Activated CD4-positive, alpha-beta T cell treated with anti-CD3 and anti-CD28 coated beads, Interleukin-2, amount 50 U/mL, for 1 hour (primary cell): ENCODE data around the gene ATG16L1.

Experiments
- DNase-seq: peaks from one replicate; pipeline ENCODE4 v3.0.0-alpha.2; 2020

ATG16L1 gene

GRCh38 chr2:233261819-233262555, 10.5 kb downstream of the ATG16L1 start:
- no peak for DNase-seq

GRCh38 chr2:233262562-233262961, 11.1 kb downstream of the ATG16L1 start:
- DNase-seq = no peak

- DNase-seq = no peak
Measured at GRCh38 chr2:233263045-233263570, 11.6 kb downstream of the ATG16L1 start.

- no peak for DNase-seq
Measured at GRCh38 chr2:233264667-233265066, 13.2 kb downstream of the ATG16L1 start.

GRCh38 chr2:233265899-233266431, 14.5 kb downstream of the ATG16L1 start:
- no peak for DNase-seq

DNA sequence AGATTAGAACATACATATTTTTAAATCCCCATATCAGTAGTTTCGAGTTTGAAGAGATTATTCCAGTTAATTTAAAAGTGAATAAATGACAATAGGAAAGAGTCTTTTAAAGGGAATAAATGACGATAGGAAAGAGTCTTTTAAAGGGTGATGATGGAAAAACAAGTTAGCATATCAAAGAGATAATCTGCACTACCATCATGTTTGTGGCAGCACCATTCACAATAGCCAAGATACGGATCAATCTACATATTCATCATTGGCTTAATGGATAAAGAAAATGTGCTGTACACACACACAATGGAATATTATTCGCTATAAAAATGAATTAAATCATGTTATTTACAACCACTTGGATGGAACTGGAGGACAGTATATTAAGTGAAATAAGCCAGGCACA, 15.0 kb downstream of the ATG16L1 start:
- no peak for DNase-seq

- peak; percentile 67 for DNase-seq
Measured at GRCh38 chr2:233267516-233268245, 16.2 kb downstream of the ATG16L1 start.

GRCh38 chr2:233270366-233270765, 18.9 kb downstream of the ATG16L1 start:
- DNase-seq = no peak

DNA sequence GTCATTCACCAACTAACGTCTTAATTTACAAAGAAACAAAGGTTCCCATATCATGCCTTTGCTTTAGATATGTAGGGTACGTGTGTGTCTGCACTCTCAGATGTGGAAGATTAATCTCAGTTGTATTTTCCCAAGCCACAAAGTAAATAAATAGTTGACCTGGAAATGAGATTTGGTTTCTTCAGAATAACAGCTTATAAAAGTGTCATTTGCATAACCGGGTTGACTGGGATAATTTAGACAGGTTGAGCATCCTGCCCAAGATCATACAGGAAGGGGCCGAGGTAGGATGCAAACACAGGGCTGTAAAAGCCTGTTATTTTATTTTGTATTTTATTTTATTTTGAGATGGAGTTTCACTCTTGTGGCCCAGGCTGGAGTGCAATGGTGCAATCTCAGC, 19.5 kb downstream of the ATG16L1 start:
- no peak for DNase-seq

DNA sequence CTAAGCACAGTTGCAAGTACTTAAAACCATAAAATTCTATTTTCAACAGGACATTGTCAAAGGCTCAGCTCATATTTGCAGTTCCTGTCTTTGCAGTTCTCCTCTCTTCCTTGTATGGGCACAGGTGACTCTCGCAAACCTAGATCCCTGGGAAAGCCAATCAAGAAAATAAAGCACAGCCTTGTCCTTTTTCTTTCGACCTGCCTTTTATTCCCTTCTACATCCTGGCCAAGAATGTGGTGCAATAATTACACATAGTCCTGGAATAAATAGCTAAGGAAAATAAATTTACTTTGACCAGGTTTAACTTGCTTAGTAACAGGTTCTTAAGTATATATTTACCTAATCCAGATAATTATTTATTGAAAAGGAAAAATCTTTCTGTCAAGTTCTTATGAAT, 20.2 kb downstream of the ATG16L1 start:
- no peak for DNase-seq

DNA sequence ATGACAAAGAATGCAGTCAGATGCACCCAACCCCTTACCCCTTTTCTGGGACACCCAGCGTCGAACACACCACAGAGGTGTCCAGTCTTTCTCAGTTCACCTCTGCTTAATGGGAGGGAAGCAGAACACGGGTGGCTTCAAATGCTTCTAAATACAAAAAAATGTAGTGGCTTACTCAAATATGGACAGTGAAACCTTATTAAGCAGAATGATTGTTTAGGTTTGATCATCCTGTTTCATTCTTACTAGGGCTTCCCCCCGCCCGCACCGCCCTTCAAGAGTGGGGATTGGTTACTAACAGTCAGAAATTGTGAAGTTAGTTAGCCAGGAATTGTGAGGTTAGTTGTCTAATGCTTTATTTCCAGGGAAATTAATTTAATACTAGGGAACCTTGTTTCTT, 21.6 kb downstream of the ATG16L1 start:
- no peak for DNase-seq

DNA sequence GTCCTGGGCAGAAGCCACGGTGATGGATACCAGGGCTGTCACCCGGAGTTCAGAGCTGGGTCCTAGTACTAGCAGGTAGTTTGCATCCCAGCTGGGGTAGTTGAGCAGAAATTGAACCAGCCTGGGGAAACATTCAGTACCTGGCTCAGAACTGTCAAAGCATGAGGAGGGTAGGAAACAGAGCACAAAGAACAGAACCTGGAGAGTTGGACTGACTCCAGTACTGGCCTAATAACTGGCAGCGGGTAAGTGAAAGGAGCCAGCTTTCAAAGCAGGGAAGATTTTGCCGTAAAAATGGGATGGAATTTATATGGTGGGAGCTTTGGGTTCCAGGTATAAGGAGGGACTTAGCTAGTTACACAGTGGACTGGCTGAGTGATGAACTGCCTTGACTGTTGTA, 23.8 kb downstream of the ATG16L1 start:
- no peak for DNase-seq

DNA sequence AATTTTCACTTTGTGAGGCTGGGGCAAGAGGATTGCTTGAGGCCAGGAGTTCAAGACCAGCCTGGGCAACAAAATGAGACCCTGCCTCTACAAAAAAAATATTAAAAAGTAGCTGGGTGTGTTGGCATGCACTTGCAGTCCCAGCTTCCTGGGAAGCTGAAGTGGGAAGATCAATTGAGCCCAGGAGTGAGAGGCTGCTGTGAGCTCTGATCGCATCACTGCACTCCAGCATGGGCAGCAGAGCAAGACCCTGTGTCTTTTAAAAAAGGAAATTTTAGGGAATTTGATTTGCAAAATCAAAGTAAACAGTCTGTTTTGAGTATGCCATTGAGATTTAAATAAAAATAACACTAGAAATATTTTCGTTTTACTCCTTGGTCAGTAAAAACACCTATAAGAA, 27.4 kb downstream of the ATG16L1 start:
- DNase-seq = no peak

DNA sequence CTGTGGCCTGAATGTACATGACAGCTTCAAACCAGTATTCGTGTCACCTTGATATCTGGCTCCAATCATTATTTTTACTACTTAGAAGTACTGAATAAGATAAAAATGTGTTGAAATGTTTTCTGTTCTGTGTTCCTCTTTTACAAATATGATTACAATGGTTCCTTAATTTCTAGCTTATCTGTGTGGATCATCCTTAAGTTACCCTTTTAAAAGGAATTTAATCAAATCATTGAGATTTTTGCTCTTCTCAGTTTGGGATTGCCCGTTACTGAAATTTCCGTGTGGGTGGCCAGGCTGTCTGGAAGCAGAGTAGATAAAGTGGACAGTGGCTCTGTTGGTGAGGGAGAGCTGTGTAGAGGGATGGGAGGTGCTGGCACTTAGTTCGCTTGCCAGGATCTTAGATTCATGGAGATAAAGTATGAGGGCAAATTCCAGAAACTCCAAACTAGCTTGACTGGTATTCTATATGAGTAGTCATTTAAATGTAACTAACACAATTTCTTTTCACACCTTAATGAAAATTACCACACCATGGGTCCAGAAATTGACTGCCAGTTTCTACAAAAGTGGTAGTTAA, 28.7 kb downstream of the ATG16L1 start:
- no peak for DNase-seq

GRCh38 chr2:233281553-233281952, 30.1 kb downstream of the ATG16L1 start:
- no peak for DNase-seq

- DNase-seq = no peak
Measured at GRCh38 chr2:233281992-233282603, 30.6 kb downstream of the ATG16L1 start.

GRCh38 chr2:233285921-233286320, 34.4 kb downstream of the ATG16L1 start:
- no peak for DNase-seq

DNA sequence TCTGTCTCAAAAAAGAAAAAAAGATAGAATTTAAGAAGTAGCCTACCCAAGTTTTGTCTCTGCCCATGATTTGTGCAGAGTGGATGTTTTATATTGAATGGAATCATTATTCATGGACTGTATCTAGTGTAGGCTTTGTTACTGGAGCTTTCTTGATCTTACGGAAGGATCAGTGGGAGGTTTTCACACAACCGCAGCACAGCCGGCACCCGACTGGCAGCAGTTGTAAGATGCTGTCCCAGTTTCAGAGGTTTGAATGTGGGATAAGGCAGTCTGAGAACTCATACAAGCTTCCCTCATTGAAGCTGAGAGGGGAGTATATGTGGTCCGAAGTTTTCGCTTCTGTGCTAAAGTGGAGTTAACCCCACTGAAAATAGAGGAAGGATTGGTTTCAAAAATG, 36.4 kb downstream of the ATG16L1 start:
- DNase-seq = no peak

DNA sequence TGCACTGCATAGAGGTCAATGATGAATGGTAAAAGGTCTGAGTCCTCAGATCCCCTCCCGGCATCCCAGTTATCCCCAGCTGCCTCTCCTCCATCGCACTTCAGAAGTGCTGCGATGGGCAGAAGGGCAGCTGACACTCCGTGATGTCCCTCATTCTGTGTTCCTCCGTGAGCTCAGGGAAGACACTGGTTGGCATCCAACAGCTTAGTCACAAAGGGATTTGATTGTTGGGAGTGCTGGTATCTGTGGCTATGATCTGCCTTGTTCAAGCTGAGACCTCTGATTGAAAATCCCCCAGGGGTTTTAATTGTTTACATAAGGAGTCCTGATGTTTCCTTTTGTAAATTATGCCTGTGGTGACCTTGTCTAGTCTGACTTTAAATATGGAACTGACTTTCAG, 37.2 kb downstream of the ATG16L1 start:
- DNase-seq = no peak

GRCh38 chr2:233289648-233290047, 38.2 kb downstream of the ATG16L1 start:
- no peak for DNase-seq

- no peak for DNase-seq
Measured at GRCh38 chr2:233290051-233290845, 38.8 kb downstream of the ATG16L1 start.

GRCh38 chr2:233295891-233296290, 44.4 kb downstream of the ATG16L1 start:
- DNase-seq = no peak
